Effector memory CD4-positive, alpha-beta T cell (primary cell): ENCODE measurements around the gene LGALS7.
"Not testable (repeated sequence)": the region's sequence is repeated elsewhere in the genome, so short reads cannot be mapped to it uniquely, and the experiment has no call there.

ENCODE experiments used
- DNase-seq, 3 donors: peaks; one replicate each; pipeline ENCODE4 v3.0.0-alpha.2; 2020
- H3K27ac ChIP-seq: 2 replicates; pipeline ENCODE4 v1.7.0; 2013; ENCODE audit warnings: mild to moderate bottlenecking, low read length, moderate library complexity; ENCODE audit not compliant: insufficient read depth, poor library complexity, severe bottlenecking
- H3K27me3 ChIP-seq: replicated peaks from 2 replicates; pipeline ENCODE4 v1.7.0; 2013; ENCODE audit warnings: mild to moderate bottlenecking, low read length; ENCODE audit not compliant: insufficient read depth, control insufficient read depth, poor library complexity, severe bottlenecking
- H3K36me3 ChIP-seq: 2 replicates; pipeline ENCODE4 v1.7.0; 2013; ENCODE audit warnings: mild to moderate bottlenecking, low read length, moderate library complexity; ENCODE audit not compliant: control insufficient read depth, insufficient read depth
- H3K4me1 ChIP-seq: 2 replicates; pipeline ENCODE4 v1.7.0; 2013; ENCODE audit warnings: low read length, mild to moderate bottlenecking; ENCODE audit not compliant: control insufficient read depth, insufficient read depth, poor library complexity, severe bottlenecking
- H3K4me3 ChIP-seq: 2 replicates; pipeline ENCODE4 v1.7.0; 2013; ENCODE audit warnings: low read length, low read depth, mild to moderate bottlenecking; ENCODE audit not compliant: insufficient read depth, poor library complexity, severe bottlenecking
- H3K9me3 ChIP-seq: 2 replicates; pipeline ENCODE4 v1.7.0; 2013; ENCODE audit warnings: mild to moderate bottlenecking, low read length, moderate library complexity; ENCODE audit not compliant: control insufficient read depth

Gene LGALS7

GRCh38 chr19:38788478-38789243 is 15.3 kb upstream of the LGALS7 start, which contains the start of gene LGALS7B:
TSS of gene LGALS7B (plus strand) at chr19:38789200. CDS start at chr19:38789227, 27 bp downstream.
- Histone ChIP-seq H3K27me3 (no peaks in the 10 kb centered on the region), H3K27ac (no peak within 1 kb of the TSS), H3K4me1 (peaks cover 4% of the 10 kb centered on the region), H3K36me3 (no peaks in the 10 kb centered on the region), H3K4me3 (no peak within 1 kb of the TSS), H3K9me3 (no peaks in the 10 kb centered on the region)
- DNase-seq, result no peak

GRCh38 chr19:38786572-38787265 is 13.4 kb upstream of the LGALS7 start:
- Histone ChIP-seq H3K27me3 (no peaks in the 10 kb centered on the region), H3K4me1 (no peaks in the 10 kb centered on the region), H3K4me3 (no peak overlapping the region), H3K9me3 (no peaks in the 10 kb centered on the region), H3K36me3 (no peaks in the 10 kb centered on the region), H3K27ac (no peak overlapping the region)
- DNase-seq, result no peak

- H3K27me3 ChIP-seq, H3K27ac ChIP-seq, H3K4me3 ChIP-seq, H3K4me1 ChIP-seq, DNase-seq, H3K9me3 ChIP-seq, H3K36me3 ChIP-seq: not testable (repeated sequence)
These were observed 12.7 kb upstream of the LGALS7 start for GRCh38 chr19:38786061-38786460.

- H3K27me3 ChIP-seq, result no peaks in the 10 kb centered on the region
- no peak overlapping the region for H3K4me3 ChIP-seq
- DNase-seq, result no peak
- no peaks in the 10 kb centered on the region for H3K9me3 ChIP-seq
- H3K36me3 ChIP-seq, result no peaks in the 10 kb centered on the region
- no peaks in the 10 kb centered on the region for H3K4me1 ChIP-seq
- H3K27ac ChIP-seq, result no peak overlapping the region
These were observed 11.9 kb upstream of the LGALS7 start for GRCh38 chr19:38785187-38785699.

- Histone ChIP-seq H3K27me3 (no peaks in the 10 kb centered on the region), H3K27ac (no peak overlapping the region), H3K4me3 (no peak overlapping the region), H3K9me3 (no peaks in the 10 kb centered on the region), H3K4me1 (no peaks in the 10 kb centered on the region), H3K36me3 (no peaks in the 10 kb centered on the region)
- DNase-seq, result no peak
These were observed 10.9 kb upstream of the LGALS7 start for GRCh38 chr19:38784224-38784623.

GRCh38 chr19:38782212-38782611 is 8.9 kb upstream of the LGALS7 start:
- not testable (repeated sequence) for H3K9me3 ChIP-seq, H3K27me3 ChIP-seq, H3K4me3 ChIP-seq, H3K36me3 ChIP-seq, H3K4me1 ChIP-seq, H3K27ac ChIP-seq, DNase-seq

GRCh38 chr19:38781058-38781457 is 7.7 kb upstream of the LGALS7 start:
- H3K4me1 ChIP-seq, result no peaks in the 10 kb centered on the region
- H3K27me3 ChIP-seq, result no peaks in the 10 kb centered on the region

GRCh38 chr19:38780443-38780842 is 7.1 kb upstream of the LGALS7 start:
- no peaks in the 10 kb centered on the region for H3K4me1 ChIP-seq
- no peaks in the 10 kb centered on the region for H3K27me3 ChIP-seq
- no peaks in the 10 kb centered on the region for H3K36me3 ChIP-seq
- no peak for DNase-seq
- no peak overlapping the region for H3K4me3 ChIP-seq
- no peak overlapping the region for H3K27ac ChIP-seq
- no peaks in the 10 kb centered on the region for H3K9me3 ChIP-seq

More at GRCh38 chr19:38781058-38781457, 7.7 kb upstream of the LGALS7 start:
- no peak for DNase-seq
- no peak overlapping the region for H3K27ac ChIP-seq
- no peaks in the 10 kb centered on the region for H3K36me3 ChIP-seq
- no peaks in the 10 kb centered on the region for H3K9me3 ChIP-seq
- H3K4me3 ChIP-seq, result no peak overlapping the region

GRCh38 chr19:38778733-38779132 is 5.4 kb upstream of the LGALS7 start:
- no peaks in the 10 kb centered on the region for H3K4me1 ChIP-seq
- H3K4me3 ChIP-seq, result no peak overlapping the region
- no peak for DNase-seq
- H3K36me3 ChIP-seq, result no peaks in the 10 kb centered on the region
- H3K27me3 ChIP-seq, result no peaks in the 10 kb centered on the region
- no peaks in the 10 kb centered on the region for H3K9me3 ChIP-seq
- no peak overlapping the region for H3K27ac ChIP-seq
